Testis (tissue), 2 donors: ENCODE data around the gene SMIM1.

Source experiments
- POLR2A ChIP-seq: fragments of 450-650 bp; IDR thresholded peaks from one replicate; pipeline ENCODE4 v1.6.1; 2017; ENCODE audit warnings: antibody characterized with exemption, mild to moderate bottlenecking, moderate library complexity
- TF ChIP-seq, protein P1 (sequence below), 3 experiments: fragments of 450-650 bp in 2 of 3; fragments of 200-600 bp in 1 of 3; sonication (generic) in 1 of 3; IDR thresholded peaks; one replicate each; pipeline ENCODE4 v1.5.1; 2016 to 2019; ENCODE audit warnings: antibody characterized with exemption in 3 of 3, mild to moderate bottlenecking in 2 of 3, moderate library complexity in 1 of 3

DNA sequence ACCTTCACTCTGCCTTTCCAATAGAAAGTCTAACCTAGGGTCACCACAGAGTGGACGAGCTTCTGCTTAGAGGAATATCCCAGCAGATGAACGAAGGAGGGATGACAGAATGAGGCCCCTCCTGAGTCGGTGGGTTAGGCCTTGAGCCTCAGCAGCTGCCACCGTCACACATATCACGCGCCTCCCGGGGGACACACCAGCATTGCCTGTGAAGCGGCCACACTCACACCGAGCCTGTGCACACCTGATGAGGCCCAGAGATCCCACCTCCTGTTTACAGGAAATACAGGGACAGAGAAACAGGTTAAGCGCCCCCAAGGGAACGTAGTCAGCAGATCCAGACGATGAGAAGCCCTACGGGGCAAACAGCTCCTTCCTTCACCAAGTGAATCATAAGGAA is 48.9 kb downstream of the SMIM1 start:
- TF ChIP-seq, protein P1, sequence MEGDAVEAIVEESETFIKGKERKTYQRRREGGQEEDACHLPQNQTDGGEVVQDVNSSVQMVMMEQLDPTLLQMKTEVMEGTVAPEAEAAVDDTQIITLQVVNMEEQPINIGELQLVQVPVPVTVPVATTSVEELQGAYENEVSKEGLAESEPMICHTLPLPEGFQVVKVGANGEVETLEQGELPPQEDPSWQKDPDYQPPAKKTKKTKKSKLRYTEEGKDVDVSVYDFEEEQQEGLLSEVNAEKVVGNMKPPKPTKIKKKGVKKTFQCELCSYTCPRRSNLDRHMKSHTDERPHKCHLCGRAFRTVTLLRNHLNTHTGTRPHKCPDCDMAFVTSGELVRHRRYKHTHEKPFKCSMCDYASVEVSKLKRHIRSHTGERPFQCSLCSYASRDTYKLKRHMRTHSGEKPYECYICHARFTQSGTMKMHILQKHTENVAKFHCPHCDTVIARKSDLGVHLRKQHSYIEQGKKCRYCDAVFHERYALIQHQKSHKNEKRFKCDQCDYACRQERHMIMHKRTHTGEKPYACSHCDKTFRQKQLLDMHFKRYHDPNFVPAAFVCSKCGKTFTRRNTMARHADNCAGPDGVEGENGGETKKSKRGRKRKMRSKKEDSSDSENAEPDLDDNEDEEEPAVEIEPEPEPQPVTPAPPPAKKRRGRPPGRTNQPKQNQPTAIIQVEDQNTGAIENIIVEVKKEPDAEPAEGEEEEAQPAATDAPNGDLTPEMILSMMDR (IDR thresholded peaks at IDR 0.05), result no peak
- no peak for TF ChIP-seq POLR2A
